GM12878 (cell line): ENCODE measurements around the gene SIDT2. TPM values are rescaled to one million over a fixed set of nuclear protein-coding genes. Genes with fewer than 3 reads are reported as not detected.
"Not testable (repeated sequence)": the region's sequence is repeated elsewhere in the genome, so short reads cannot be mapped to it uniquely, and the experiment has no call there.

Source experiments
- ATAC-seq: fragments of 200-7000 bp; cut with Tn5 transposase; 3 replicates; pipeline ENCODE4 v1.9.1; 2020; ENCODE audit warnings: mild to moderate bottlenecking, moderate library complexity
- BruUV-seq: library from RNA; stranded (reverse); fragments of 400-500 nt; replicated peaks from 2 replicates; lab custom pipeline; 2021; lab: Mats Ljungman, UMichigan
- CTCF ChIA-PET: fragments of 300-600 bp; sonication (Branson Sonifier 250); formaldehyde crosslinking; extraction: SDS; loops from one replicate; lab custom pipeline; 2021; ENCODE audit warnings: inconsistent platforms; lab: Yijun Ruan, JAX
- POLR2A ChIA-PET: fragments of 350-600 bp; formaldehyde crosslinking; extraction: SDS; loops from one replicate; lab custom pipeline; 2021; ENCODE audit warnings: inconsistent platforms; lab: Charles Lee
- RAD21 ChIA-PET: fragments of 300-600 bp; sonication (Branson Sonifier 250); formaldehyde crosslinking; loops from one replicate; lab custom pipeline; 2023; ENCODE audit warnings: antibody characterized with exemption; ENCODE audit not compliant: unreplicated experiment; lab: Charles Lee
- SMC1A ChIA-PET: fragments of 300-600 bp; sonication (Branson Sonifier 250); formaldehyde crosslinking; loops from one replicate; lab custom pipeline; 2023; ENCODE audit not compliant: unreplicated experiment, uncharacterized antibody; lab: Charles Lee
- DNase-seq: peaks from one replicate; pipeline ENCODE4 v3.0.0-alpha.2; 2011; ENCODE audit warnings: low read depth, low spot score
- FAIRE-seq: peaks from 3 replicates; lab custom pipeline; 2011; peaks lifted over from hg19 to GRCh38; lab: Jason Lieb, UNC
- H2AFZ ChIP-seq: 2 replicates; pipeline ENCODE4 v1.6.0; 2011; ENCODE audit warnings: low read depth, low read length, control low read depth; ENCODE audit not compliant: control insufficient read depth
- H3K27ac ChIP-seq: 2 replicates; pipeline ENCODE4 v1.5.1; 2011; ENCODE audit warnings: control low read depth; ENCODE audit not compliant: control insufficient read depth, insufficient read depth
- H3K27me3 ChIP-seq, 2 experiments: replicated peaks in 1 of 2; 2 replicates each; pipeline versions ENCODE4 v1.6.0 to v1.6.1; 2011; ENCODE audit warnings: low read length in 1 of 2; ENCODE audit not compliant: control insufficient read depth in 2 of 2, insufficient read depth in 2 of 2
- H3K36me3 ChIP-seq, 2 experiments: 2 replicates each; pipeline ENCODE4 v1.5.1; 2011; ENCODE audit warnings: low read length in 1 of 2; ENCODE audit not compliant: control insufficient read depth in 2 of 2, insufficient read depth in 2 of 2
- H3K4me1 ChIP-seq: 2 replicates; pipeline ENCODE4 v1.6.1; 2011; ENCODE audit warnings: mild to moderate bottlenecking, low read length, moderate library complexity, mixed read lengths; ENCODE audit not compliant: control insufficient read depth, insufficient read depth
- H3K4me2 ChIP-seq: 2 replicates; pipeline ENCODE4 v1.6.0; 2011; ENCODE audit warnings: control low read depth; ENCODE audit not compliant: control insufficient read depth, insufficient read depth
- H3K4me3 ChIP-seq: fragments of 200-600 bp; sonication (generic); 2 replicates; pipeline ENCODE4 v1.5.1; 2016
- H3K79me2 ChIP-seq: 2 replicates; pipeline ENCODE4 v1.6.0; 2011; ENCODE audit warnings: low read length; ENCODE audit not compliant: control insufficient read depth, insufficient read depth
- H3K9ac ChIP-seq: 2 replicates; pipeline ENCODE4 v1.8.0; 2011; ENCODE audit warnings: low read length, control low read depth, mixed read lengths; ENCODE audit not compliant: control insufficient read depth, insufficient read depth
- H3K9me3 ChIP-seq: replicated peaks from 3 replicates; pipeline ENCODE4 v1.5.1; 2011; ENCODE audit warnings: mild to moderate bottlenecking, low read length; ENCODE audit not compliant: control insufficient read depth, insufficient read depth
- H4K20me1 ChIP-seq: 2 replicates; pipeline ENCODE4 v1.6.0; 2011; ENCODE audit not compliant: control insufficient read depth, insufficient read depth
- CEBPB ChIP-seq, 2 experiments: fragments of 150-350 bp in 1 of 2; IDR thresholded peaks; 2 replicates each; pipeline ENCODE4 v1.6.1; 2012 to 2014; ENCODE audit warnings: low read depth in 2 of 2, low read length in 2 of 2, borderline replicate concordance in 1 of 2, inconsistent platforms in 1 of 2
- HDAC2 ChIP-seq: fragments of 200-600 bp; sonication (generic); IDR thresholded peaks from 2 replicates; pipeline ENCODE4 v1.6.1; 2017
- HDGF ChIP-seq: fragments of 450-650 bp; IDR thresholded peaks from 2 replicates; pipeline ENCODE4 v1.6.1; 2016; ENCODE audit warnings: antibody characterized with exemption
- IKZF2 ChIP-seq, 2 experiments: fragments of 450-650 bp; IDR thresholded peaks; 2 replicates each; pipeline ENCODE4 v1.6.1; 2017; ENCODE audit warnings: mild to moderate bottlenecking in 2 of 2, moderate library complexity in 2 of 2
- ZNF207 ChIP-seq: fragments of 450-650 bp; IDR thresholded peaks from 2 replicates; pipeline ENCODE4 v1.6.1; 2014; ENCODE audit warnings: antibody characterized with exemption, mild to moderate bottlenecking, borderline replicate concordance
- WGBS: methylation state at CpG from one replicate; pipeline ENCODE4 v1.1.6; 2016; ENCODE audit warnings: low lambda C conversion rate; ENCODE audit not compliant: insufficient replicate concordance, insufficient coverage; ENCODE audit errors: missing lambda C conversion rate; 5-methylcytosine and 5-hydroxymethylcytosine counted together
- in situ Hi-C: fragments of 300-500 bp; cut with MboI; formaldehyde crosslinking; loops from 9 replicates; pipeline ENCODE4 v1.14.3; 2018; ENCODE audit warnings: mixed read lengths
- intact Hi-C: fragments of 100-400 bp; cut with micrococcal nuclease; formaldehyde crosslinking; loops from one replicate; pipeline ENCODE4 v1.14.2; 2022; ENCODE audit not compliant: unreplicated experiment
- polyA plus RNA-seq, 11 experiments: library from polyadenylated mRNA; depleted of rRNA in 4 of 11; unstranded in 6 of 11; stranded (reverse) in 5 of 11; fragments of >200 nt; fragmentation: Nextera tagmentation in 4 of 11; fragmentation: Illumina TruSeq in 1 of 11; extraction: Ambion mirVana in 4 of 11; extraction: Trizol in 1 of 11; gene quantifications; 1 replicate in 1 of 11; 2 replicates in 10 of 11; pipeline versions ENCODE4 v1.2.1 to v1.2.3, GENCODE V29; 2011 to 2016; ENCODE audit warnings: inconsistent platforms in 2 of 11, missing spikeins in 2 of 11, low read depth in 1 of 11
- total RNA-seq, 4 experiments: library from RNA; depleted of rRNA in 3 of 4; stranded (reverse); fragments of >200 nt in 3 of 4; fragmentation: Illumina TruSeq in 1 of 4; extraction: Trizol in 1 of 4; gene quantifications; 2 replicates each; pipeline versions ENCODE4 v1.2.1 to v1.2.3, GENCODE V29; 2013 to 2021

SIDT2 gene
- total and polyA plus RNA-seq, 10 of the 15 experiments (the other 5 are each of a cell fraction or from before 2014, with no cell fraction given), result 4.9 to 23.9 (median 10.3) TPM

DNA sequence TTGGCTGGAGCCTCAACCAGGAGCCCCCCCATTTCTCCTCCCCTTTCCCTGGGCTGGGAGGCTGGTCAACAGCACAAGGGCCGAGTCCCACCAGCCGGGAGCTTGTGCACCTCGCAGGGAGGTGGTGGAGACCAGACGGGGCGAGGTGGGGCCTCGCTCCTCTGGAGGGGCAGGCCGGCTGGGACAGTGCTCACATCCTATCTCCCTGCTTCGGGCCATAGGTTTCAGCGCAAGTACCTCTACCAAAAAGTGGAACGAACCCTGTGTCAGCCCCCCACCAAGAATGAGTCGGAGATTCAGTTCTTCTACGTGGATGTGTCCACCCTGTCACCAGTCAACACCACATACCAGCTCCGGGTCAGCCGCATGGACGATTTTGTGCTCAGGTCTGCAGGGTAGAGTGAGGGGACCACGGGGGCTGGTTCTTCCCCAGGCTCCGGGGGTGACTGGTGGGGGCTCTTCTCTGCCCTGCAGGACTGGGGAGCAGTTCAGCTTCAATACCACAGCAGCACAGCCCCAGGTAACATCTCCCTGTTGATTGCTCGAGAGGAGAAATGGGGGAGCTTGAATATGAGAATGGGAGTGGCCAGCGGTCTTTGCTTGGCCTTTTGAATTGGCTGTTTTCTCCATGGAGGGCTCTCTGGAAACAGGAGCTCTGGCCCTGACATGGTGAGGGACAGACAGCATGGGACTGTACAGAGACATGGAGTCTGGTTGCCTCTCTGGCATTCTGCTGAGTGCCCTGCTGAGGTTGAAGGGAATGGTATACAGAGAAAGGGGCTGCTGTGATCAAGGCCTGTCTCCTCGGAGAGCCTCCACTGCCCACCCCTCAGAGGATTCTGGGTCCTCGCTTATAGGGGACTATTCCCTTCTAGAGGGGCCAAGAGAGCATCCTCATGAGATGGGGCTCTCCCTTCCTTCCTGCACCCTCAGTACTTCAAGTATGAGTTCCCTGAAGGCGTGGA, 3.3 kb downstream of the SIDT2 start (continued):
- no peak for TF ChIP-seq IKZF2 (IDR thresholded peaks at IDR 0.05)
- TF ChIP-seq, all 136 proteins: peak for 0

DNA sequence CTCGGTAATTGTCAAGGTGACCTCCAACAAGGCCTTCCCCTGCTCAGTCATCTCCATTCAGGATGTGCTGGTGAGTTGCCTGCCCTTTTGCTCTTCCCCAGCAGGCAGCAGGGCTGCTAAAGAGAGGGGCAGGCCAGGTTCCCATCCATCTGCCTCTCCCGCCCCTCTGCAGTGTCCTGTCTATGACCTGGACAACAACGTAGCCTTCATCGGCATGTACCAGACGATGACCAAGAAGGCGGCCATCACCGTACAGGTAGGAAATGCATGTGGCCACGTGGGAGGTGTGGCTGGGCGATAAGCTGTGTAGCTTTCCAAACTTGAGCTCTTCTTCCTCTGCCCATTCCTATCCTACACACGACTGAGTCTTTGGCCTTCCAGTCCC, 4.0 kb downstream of the SIDT2 start:
- Histone ChIP-seq H3K27ac (no peak overlapping the region), H3K4me2 (no peak overlapping the region), H3K27me3 (no peaks in the 10 kb centered on the region), H4K20me1 (no peaks in the 10 kb centered on the region), H3K36me3 (peaks cover 2 to 8% of the 10 kb centered on the region in 2 experiments), H3K79me2 (peaks cover 8% of the 10 kb centered on the region), H3K4me3 (no peak overlapping the region), H2AFZ (no peak overlapping the region), H3K9me3 (no peaks in the 10 kb centered on the region), H3K4me1 (peaks cover 32% of the 10 kb centered on the region), H3K9ac (no peak overlapping the region)
- ChIA-PET RAD21 (interaction anchor here (0.6 to 6.9 kb wide), 3 partner anchors 46 to 401 kb away, joined by 3 to 159 read pairs (median 4); partner anchors contain the start of genes PCSK7, RNF214 and SIK3), SMC1A (interaction anchor here (1.6 to 6.9 kb wide), 3 partner anchors 37 to 83 kb away, joined by 5 to 187 read pairs (median 67); partner anchors contain the start of genes PAFAH1B2, PCSK7 and RNF214), POLR2A (interaction anchor here (0.5 to 5.5 kb wide), 2 partner anchors 46 to 49 kb away, joined by 6 to 51 read pairs; partner anchors contain the start of genes PCSK7 and RNF214), CTCF (interaction anchor here (0.7 to 10.3 kb wide), 13 partner anchors 9 to 644 kb away, joined by 3 to 422 read pairs (median 16); partner anchors contain the start of genes PAFAH1B2, PCSK7 and RNF214)
- ATAC-seq (no peak), DNase-seq (no peak), FAIRE-seq (no peak)
- TF ChIP-seq HDGF, result no peak
- TF ChIP-seq CEBPB (IDR thresholded peaks at IDR 0.05; ENCODE audit: borderline replicate concordance in 1 of 2, low read depth in 2 of 2, low read length in 2 of 2), result no peak
- no peak for TF ChIP-seq ZNF207
- no peak for TF ChIP-seq HDAC2
- in situ Hi-C loops, result no loop called here
- 98% methylated on average over 10 of the region's 10 CpGs for WGBS
- no TSS peak for BruUV-seq
- intact Hi-C loops, result no loop called here

DNA sequence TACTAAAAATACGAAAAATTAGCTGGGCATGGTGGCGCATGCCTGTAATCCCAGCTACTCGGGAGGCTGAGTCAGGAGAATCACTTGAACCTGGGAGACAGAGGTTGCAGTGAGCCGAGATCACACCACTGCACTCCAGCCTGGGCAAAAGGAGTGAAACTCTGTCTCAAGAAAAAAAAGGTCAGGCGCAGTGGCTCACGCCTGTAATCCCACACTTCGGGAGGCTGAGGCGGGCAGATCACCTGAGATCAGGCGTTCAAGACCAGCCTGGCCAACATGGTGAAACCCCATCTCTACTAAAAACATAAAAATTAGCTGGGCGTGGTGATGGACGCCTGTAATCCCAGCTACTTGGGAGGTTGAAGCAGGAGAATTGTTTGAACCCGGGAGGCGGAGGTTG, 4.6 kb downstream of the SIDT2 start:
- H3K27ac ChIP-seq, H3K4me2 ChIP-seq, H3K9me3 ChIP-seq, H2AFZ ChIP-seq, H3K79me2 ChIP-seq, H3K9ac ChIP-seq, H3K36me3 ChIP-seq, FAIRE-seq, intact Hi-C loops, H3K4me3 ChIP-seq, in situ Hi-C loops, H3K27me3 ChIP-seq, ATAC-seq, BruUV-seq, DNase-seq, H4K20me1 ChIP-seq: not testable (repeated sequence)
- peaks cover 32% of the 10 kb centered on the region for H3K4me1 ChIP-seq
- ChIA-PET SMC1A (interaction anchor here (1.6 to 6.9 kb wide), 2 partner anchors 44 to 84 kb away, joined by 5 to 187 read pairs; partner anchors contain the start of genes PCSK7 and RNF214), POLR2A (interaction anchor here (0.7 kb wide), 1 partner anchor 24 kb away, joined by 3 read pairs; no protein-coding TSS in a partner anchor), RAD21 (interaction anchor here (0.6 to 6.9 kb wide), 2 partner anchors 45 to 402 kb away, joined by 3 to 159 read pairs; partner anchors contain the start of genes PCSK7 and RNF214), CTCF (interaction anchor here (0.7 to 10.3 kb wide), 5 partner anchors 12 to 1374 kb away, joined by 3 to 422 read pairs (median 15); partner anchors contain the start of genes PCSK7 and RNF214)
- WGBS, result 95% methylated on average over 13 of the region's 13 CpGs
